Measurements from ENCODE around the gene EID2B. TPM values are rescaled to one million over a fixed set of nuclear protein-coding genes. Genes with fewer than 3 reads are reported as not detected.
A peak's percentile ranks its signal among the peaks of the same experiment; 100 is the strongest.

EID2B gene, protein sequence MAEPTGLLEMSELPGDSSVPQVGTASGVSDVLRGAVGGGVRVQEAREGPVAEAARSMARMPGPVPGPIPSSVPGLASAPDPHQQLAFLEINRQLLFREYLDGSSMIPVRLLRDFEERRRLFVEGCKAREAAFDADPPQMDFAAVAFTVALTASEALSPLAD
- total RNA-seq (1 to 10 TPM; 2.0 to 3.0 TPM), polyA plus RNA-seq (ENCODE audit: insufficient read length in 6 of 6) (1 to 10 TPM; 3.8 to 5.6 (median 4.8) TPM)
- long read RNA-seq, donor 1, transcript EID2B-201 (1 exons, 1,865 nt), result major isoform, 12 of 12 reads
- long read RNA-seq, donor 1, partial matches to known transcripts, result 0 of 12 reads
- long read RNA-seq, donor 1, other reads (novel, unspliced or antisense), result 0 of 12 reads
- long read RNA-seq, donor 2, transcript EID2B-201 (1 exons, 1,865 nt), result major isoform, 6 of 6 reads
- long read RNA-seq, donor 2, partial matches to known transcripts, result 0 of 6 reads
- long read RNA-seq, donor 2, other reads (novel, unspliced or antisense), result 0 of 6 reads
- long read RNA-seq, donor 3, transcript EID2B-201 (1 exons, 1,865 nt), result major isoform, 5 of 5 reads
- long read RNA-seq, donor 3, partial matches to known transcripts, result 0 of 5 reads
- long read RNA-seq, donor 3, other reads (novel, unspliced or antisense), result 0 of 5 reads
- long read RNA-seq, donor 4, partial matches to known transcripts, result 0 of 2 reads
- long read RNA-seq, donor 4, other reads (novel, unspliced or antisense), result 0 of 2 reads
- long read RNA-seq, donor 5, transcript EID2B-201 (1 exons, 1,865 nt), result major isoform, 9 of 9 reads
- long read RNA-seq, donor 5, partial matches to known transcripts, result 0 of 9 reads
- long read RNA-seq, donor 5, other reads (novel, unspliced or antisense), result 0 of 9 reads
- long read RNA-seq, donor 6, transcript EID2B-201 (1 exons, 1,865 nt), result major isoform, 5 of 6 reads
- long read RNA-seq, donor 6, partial matches to known transcripts, result 0 of 6 reads
- long read RNA-seq, donor 6, other reads (novel, unspliced or antisense), result 0 of 6 reads
- long read RNA-seq, donor 7, partial matches to known transcripts, result 0 of 2 reads
- long read RNA-seq, donor 7, other reads (novel, unspliced or antisense), result 0 of 2 reads
- long read RNA-seq, donor 8, transcript EID2B-201 (1 exons, 1,865 nt), result major isoform, 5 of 5 reads
- long read RNA-seq, donor 8, partial matches to known transcripts, result 0 of 5 reads
- long read RNA-seq, donor 8, other reads (novel, unspliced or antisense), result 0 of 5 reads
- long read RNA-seq, donor 9, result 0 reads
- long read RNA-seq, donor 10, partial matches to known transcripts, result 0 of 1 reads
- long read RNA-seq, donor 10, other reads (novel, unspliced or antisense), result 0 of 1 reads
- long read RNA-seq, donor 11, result 0 reads
- long read RNA-seq, donor 12, transcript EID2B-201 (1 exons, 1,865 nt), result major isoform, 5 of 5 reads
- long read RNA-seq, donor 12, partial matches to known transcripts, result 0 of 5 reads
- long read RNA-seq, donor 12, other reads (novel, unspliced or antisense), result 0 of 5 reads

DNA sequence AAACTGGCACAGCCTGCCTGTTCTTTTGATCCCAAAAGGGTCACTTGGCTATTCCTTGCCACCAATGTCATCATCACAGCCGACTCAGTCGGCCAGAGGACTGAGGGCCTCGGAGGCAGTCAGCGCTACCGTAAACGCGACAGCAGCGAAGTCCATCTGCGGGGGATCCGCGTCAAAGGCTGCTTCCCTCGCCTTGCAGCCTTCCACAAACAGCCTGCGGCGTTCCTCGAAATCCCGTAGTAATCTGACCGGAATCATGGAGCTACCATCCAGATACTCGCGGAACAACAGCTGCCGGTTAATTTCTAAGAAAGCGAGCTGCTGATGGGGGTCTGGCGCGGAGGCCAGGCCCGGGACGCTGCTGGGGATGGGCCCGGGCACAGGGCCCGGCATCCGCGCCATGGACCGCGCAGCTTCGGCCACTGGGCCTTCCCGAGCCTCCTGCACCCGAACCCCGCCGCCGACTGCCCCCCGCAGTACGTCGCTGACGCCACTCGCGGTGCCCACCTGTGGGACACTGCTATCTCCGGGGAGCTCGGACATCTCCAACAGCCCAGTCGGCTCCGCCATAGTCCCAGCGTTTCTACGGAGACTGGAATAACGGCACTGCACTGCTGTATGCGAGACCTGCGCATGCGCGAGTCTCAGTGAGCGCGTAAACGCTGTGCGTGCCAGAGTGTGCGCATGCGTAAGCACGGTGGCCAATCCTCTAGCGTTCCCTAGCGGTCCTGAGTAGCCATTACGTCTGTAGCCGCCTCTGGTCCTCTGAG, at the start of gene EID2B:
EID2B (minus strand) TSS at position 620 of the 770 bp plus-strand sequence; CDS start at position 570, 50 bp downstream.
- intact Hi-C loops (cut with DNase I), result loop anchor here in 1 of 2 donors (10.0 kb wide), 1 partner anchor 58 kb away; no protein-coding TSS in a partner anchor
- peak; percentile 99 for ATAC-seq
- no peaks in the 10 kb centered on the region for H3K27me3 ChIP-seq

GRCh38 chr19:39582442-39582841, 49.8 kb upstream of the EID2B start:
- Histone ChIP-seq H3K27me3 (peaks cover 0 to 3% of the 10 kb centered on the region in 2 donors), H3K4me3 (no peak overlapping the region), H3K9me3 (no peaks in the 10 kb centered on the region), H3K27ac (no peak overlapping the region), H3K4me1 (no peaks in the 10 kb centered on the region), H3K36me3 (no peaks in the 10 kb centered on the region)
- no peak for DNase-seq
- intact Hi-C loops (cut with DNase I), result no loop called here
- no peak for ATAC-seq
- TF ChIP-seq CTCF (IDR thresholded peaks at IDR 0.05), result no peak

More for the DNA sequence above, at the start of gene EID2B:
- no peaks in the 10 kb centered on the region for H3K9me3 ChIP-seq
- H3K4me3 ChIP-seq, result peak within 1 kb of the TSS; percentile 84 to 87
- H3K36me3 ChIP-seq, result no peaks in the 10 kb centered on the region
- peak within 1 kb of the TSS; percentile 78 to 86 for H3K27ac ChIP-seq
- H3K4me1 ChIP-seq, result peaks cover 3 to 12% of the 10 kb centered on the region in 2 donors
- TF ChIP-seq CTCF (IDR thresholded peaks at IDR 0.05), result peak; percentile 96 to 97
- peak; percentile 96 to 99 (median 98) for DNase-seq

- peaks cover 0 to 6% of the 10 kb centered on the region in 2 donors for H3K9me3 ChIP-seq
- H3K4me1 ChIP-seq, result no peaks in the 10 kb centered on the region
- intact Hi-C loops (cut with DNase I), result no loop called here
- H3K4me3 ChIP-seq, result no peak overlapping the region
- TF ChIP-seq CTCF (IDR thresholded peaks at IDR 0.05), result no peak
- ATAC-seq (peak; percentile 32), DNase-seq (no peak)
- peaks cover 0 to 26% of the 10 kb centered on the region in 2 donors for H3K27me3 ChIP-seq
- H3K27ac ChIP-seq, result no peak overlapping the region
- no peaks in the 10 kb centered on the region for H3K36me3 ChIP-seq
These were observed 36.0 kb upstream of the EID2B start for GRCh38 chr19:39568604-39569003.

DNA sequence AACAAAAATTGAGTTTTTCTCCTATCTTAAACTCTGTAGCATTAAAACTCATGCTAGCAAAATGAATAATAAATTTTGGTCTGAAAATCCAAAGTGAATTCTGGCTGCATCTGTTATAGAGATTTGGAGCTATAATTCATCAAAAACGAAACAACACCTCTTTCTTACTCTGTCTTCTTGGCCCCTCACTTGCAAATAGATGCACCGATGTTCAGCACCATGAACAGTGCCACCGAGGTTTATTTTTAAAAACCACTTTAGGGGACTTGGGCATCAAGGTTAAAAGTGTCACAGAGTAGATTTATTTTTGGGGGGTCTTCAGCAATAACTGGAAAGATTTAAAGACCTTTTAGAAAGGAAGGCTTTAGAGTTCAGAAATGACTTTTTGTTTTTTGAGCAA, 33.4 kb upstream of the EID2B start:
- no peaks in the 10 kb centered on the region for H3K36me3 ChIP-seq
- intact Hi-C loops (cut with DNase I), result no loop called here
- no peaks in the 10 kb centered on the region for H3K4me1 ChIP-seq
- H3K4me3 ChIP-seq, result no peak overlapping the region
- no peak overlapping the region for H3K27ac ChIP-seq
- TF ChIP-seq CTCF (IDR thresholded peaks at IDR 0.05), result no peak
- DNase-seq (no peak), ATAC-seq (no peak)
- no peaks in the 10 kb centered on the region for H3K9me3 ChIP-seq
- peaks cover 0 to 26% of the 10 kb centered on the region in 2 donors for H3K27me3 ChIP-seq
